Fibroblast of pulmonary artery (primary cell): ENCODE measurements around the gene LZTS2.

Source experiments
- DNase-seq: peaks from one replicate; pipeline ENCODE4 v3.0.0-alpha.2; 2010; ENCODE audit warnings: low read depth
- H3K4me3 ChIP-seq: replicated peaks from 2 replicates; pipeline ENCODE4 v1.5.1; 2011; ENCODE audit warnings: low read depth, mild to moderate bottlenecking, control low read depth, low read length, moderate library complexity
- CTCF ChIP-seq: IDR thresholded peaks from 2 replicates; pipeline ENCODE4 v1.5.1; 2011; ENCODE audit warnings: mild to moderate bottlenecking, control low read depth, low read length, inconsistent platforms; ENCODE audit errors: missing control alignments

The LZTS2 gene

GRCh38 chr10:101016814-101017213 lies 17.2 kb downstream of the LZTS2 start:
- TF ChIP-seq CTCF, result no peak
- H3K4me3 ChIP-seq, result no peak overlapping the region
- DNase-seq, result no peak

GRCh38 chr10:101018118-101018599 lies 18.6 kb downstream of the LZTS2 start:
- DNase-seq, result no peak
- H3K4me3 ChIP-seq, result no peak overlapping the region
- no peak for TF ChIP-seq CTCF

GRCh38 chr10:101018600-101019439 lies 19.2 kb downstream of the LZTS2 start:
- DNase-seq, result peak; percentile 83
- TF ChIP-seq CTCF, result peak; percentile 71
- H3K4me3 ChIP-seq, result no peak overlapping the region

GRCh38 chr10:101019440-101019703 lies 19.8 kb downstream of the LZTS2 start:
- no peak for DNase-seq
- H3K4me3 ChIP-seq, result no peak overlapping the region
- TF ChIP-seq CTCF, result no peak

- TF ChIP-seq CTCF, result no peak
- H3K4me3 ChIP-seq, result no peak overlapping the region
- DNase-seq, result no peak
These were observed 20.9 kb downstream of the LZTS2 start for GRCh38 chr10:101020427-101021075.

GRCh38 chr10:101021239-101021638 lies 21.6 kb downstream of the LZTS2 start:
- H3K4me3 ChIP-seq, result no peak overlapping the region
- DNase-seq, result no peak
- no peak for TF ChIP-seq CTCF
